Hepatocyte (in vitro differentiated cells): ENCODE measurements around the gene TSHZ3. TPM values are rescaled to one million over a fixed set of nuclear protein-coding genes. Genes with fewer than 3 reads are reported as not detected.

Source experiments
- DNase-seq: peaks from one replicate; pipeline ENCODE4 v3.0.0-alpha.2; 2016; ENCODE audit warnings: low spot score
- H2AFZ ChIP-seq: fragments of 200-600 bp; sonication (generic); 2 replicates; pipeline ENCODE4 v1.6.0; 2016; ENCODE audit warnings: antibody characterized with exemption, mild to moderate bottlenecking
- H3K27ac ChIP-seq: fragments of 200-600 bp; sonication (generic); 2 replicates; pipeline ENCODE4 v1.5.1; 2016; ENCODE audit warnings: mild to moderate bottlenecking
- H3K27me3 ChIP-seq: fragments of 200-600 bp; sonication (generic); 2 replicates; pipeline ENCODE4 v1.6.1; 2016
- H3K36me3 ChIP-seq: fragments of 200-600 bp; sonication (generic); replicated peaks from 2 replicates; pipeline ENCODE4 v1.5.1; 2016; ENCODE audit warnings: low read depth; ENCODE audit not compliant: insufficient read depth
- H3K4me1 ChIP-seq: fragments of 200-600 bp; sonication (generic); 2 replicates; pipeline ENCODE4 v1.5.1; 2016; ENCODE audit warnings: mild to moderate bottlenecking, moderate library complexity; ENCODE audit not compliant: insufficient read depth
- H3K4me2 ChIP-seq: fragments of 200-600 bp; sonication (generic); 2 replicates; pipeline ENCODE4 v1.6.0; 2016
- H3K4me3 ChIP-seq: fragments of 200-600 bp; sonication (generic); 2 replicates; pipeline ENCODE4 v1.5.1; 2016; ENCODE audit warnings: mild to moderate bottlenecking
- H3K79me2 ChIP-seq: fragments of 200-600 bp; sonication (generic); 2 replicates; pipeline ENCODE4 v1.6.0; 2017; ENCODE audit warnings: mild to moderate bottlenecking
- H3K9me2 ChIP-seq: fragments of 200-600 bp; sonication (generic); replicated peaks from 2 replicates; pipeline ENCODE4 v1.6.0; 2017; ENCODE audit warnings: mild to moderate bottlenecking; ENCODE audit not compliant: insufficient read depth
- H3K9me3 ChIP-seq: fragments of 200-600 bp; sonication (generic); 2 replicates; pipeline ENCODE4 v1.5.1; 2016; ENCODE audit warnings: low read depth, mild to moderate bottlenecking
- H4K20me1 ChIP-seq: fragments of 200-600 bp; sonication (generic); 2 replicates; pipeline ENCODE4 v1.6.0; 2016; ENCODE audit warnings: mild to moderate bottlenecking; ENCODE audit not compliant: insufficient read depth, poor library complexity, severe bottlenecking
- EZH2 ChIP-seq: fragments of 200-600 bp; sonication (generic); IDR thresholded peaks from 2 replicates; pipeline ENCODE4 v1.6.1; 2016; ENCODE audit warnings: antibody characterized with exemption, mild to moderate bottlenecking, borderline replicate concordance
- EZH2phosphoT487 ChIP-seq: fragments of 200-600 bp; sonication (generic); IDR thresholded peaks from one replicate; pipeline ENCODE4 v1.6.1; 2018; ENCODE audit warnings: antibody characterized with exemption, mild to moderate bottlenecking, low read depth, moderate library complexity; ENCODE audit not compliant: unreplicated experiment, severe bottlenecking
- WGBS: methylation state at CpG from one replicate; pipeline ENCODE4 v1.1.6; 2016; ENCODE audit warnings: low lambda C conversion rate; ENCODE audit errors: missing lambda C conversion rate; 5-methylcytosine and 5-hydroxymethylcytosine counted together
- polyA plus RNA-seq: library from polyadenylated mRNA; unstranded; fragments of >200 nt; fragmentation: Nextera tagmentation; extraction: Ambion mirVana; gene quantifications from 2 replicates; pipeline ENCODE4 v1.2.1, GENCODE V29; 2016
- total RNA-seq: library from RNA; depleted of rRNA; stranded (reverse); fragments of >200 nt; gene quantifications from 2 replicates; pipeline ENCODE4 v1.2.3, GENCODE V29; 2014
- TF ChIP-seq, protein P1 (sequence below): fragments of 200-600 bp; sonication (generic); IDR thresholded peaks from 2 replicates; pipeline ENCODE4 v1.5.1; 2016; ENCODE audit warnings: antibody characterized with exemption, mild to moderate bottlenecking; ENCODE audit not compliant: poor library complexity

TSHZ3 gene, protein sequence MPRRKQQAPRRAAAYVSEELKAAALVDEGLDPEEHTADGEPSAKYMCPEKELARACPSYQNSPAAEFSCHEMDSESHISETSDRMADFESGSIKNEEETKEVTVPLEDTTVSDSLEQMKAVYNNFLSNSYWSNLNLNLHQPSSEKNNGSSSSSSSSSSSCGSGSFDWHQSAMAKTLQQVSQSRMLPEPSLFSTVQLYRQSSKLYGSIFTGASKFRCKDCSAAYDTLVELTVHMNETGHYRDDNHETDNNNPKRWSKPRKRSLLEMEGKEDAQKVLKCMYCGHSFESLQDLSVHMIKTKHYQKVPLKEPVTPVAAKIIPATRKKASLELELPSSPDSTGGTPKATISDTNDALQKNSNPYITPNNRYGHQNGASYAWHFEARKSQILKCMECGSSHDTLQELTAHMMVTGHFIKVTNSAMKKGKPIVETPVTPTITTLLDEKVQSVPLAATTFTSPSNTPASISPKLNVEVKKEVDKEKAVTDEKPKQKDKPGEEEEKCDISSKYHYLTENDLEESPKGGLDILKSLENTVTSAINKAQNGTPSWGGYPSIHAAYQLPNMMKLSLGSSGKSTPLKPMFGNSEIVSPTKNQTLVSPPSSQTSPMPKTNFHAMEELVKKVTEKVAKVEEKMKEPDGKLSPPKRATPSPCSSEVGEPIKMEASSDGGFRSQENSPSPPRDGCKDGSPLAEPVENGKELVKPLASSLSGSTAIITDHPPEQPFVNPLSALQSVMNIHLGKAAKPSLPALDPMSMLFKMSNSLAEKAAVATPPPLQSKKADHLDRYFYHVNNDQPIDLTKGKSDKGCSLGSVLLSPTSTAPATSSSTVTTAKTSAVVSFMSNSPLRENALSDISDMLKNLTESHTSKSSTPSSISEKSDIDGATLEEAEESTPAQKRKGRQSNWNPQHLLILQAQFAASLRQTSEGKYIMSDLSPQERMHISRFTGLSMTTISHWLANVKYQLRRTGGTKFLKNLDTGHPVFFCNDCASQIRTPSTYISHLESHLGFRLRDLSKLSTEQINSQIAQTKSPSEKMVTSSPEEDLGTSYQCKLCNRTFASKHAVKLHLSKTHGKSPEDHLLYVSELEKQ
- total RNA-seq (4.9 and 5.7 TPM in 2 replicates), polyA plus RNA-seq (5.3 and 5.7 TPM in 2 replicates)

DNA sequence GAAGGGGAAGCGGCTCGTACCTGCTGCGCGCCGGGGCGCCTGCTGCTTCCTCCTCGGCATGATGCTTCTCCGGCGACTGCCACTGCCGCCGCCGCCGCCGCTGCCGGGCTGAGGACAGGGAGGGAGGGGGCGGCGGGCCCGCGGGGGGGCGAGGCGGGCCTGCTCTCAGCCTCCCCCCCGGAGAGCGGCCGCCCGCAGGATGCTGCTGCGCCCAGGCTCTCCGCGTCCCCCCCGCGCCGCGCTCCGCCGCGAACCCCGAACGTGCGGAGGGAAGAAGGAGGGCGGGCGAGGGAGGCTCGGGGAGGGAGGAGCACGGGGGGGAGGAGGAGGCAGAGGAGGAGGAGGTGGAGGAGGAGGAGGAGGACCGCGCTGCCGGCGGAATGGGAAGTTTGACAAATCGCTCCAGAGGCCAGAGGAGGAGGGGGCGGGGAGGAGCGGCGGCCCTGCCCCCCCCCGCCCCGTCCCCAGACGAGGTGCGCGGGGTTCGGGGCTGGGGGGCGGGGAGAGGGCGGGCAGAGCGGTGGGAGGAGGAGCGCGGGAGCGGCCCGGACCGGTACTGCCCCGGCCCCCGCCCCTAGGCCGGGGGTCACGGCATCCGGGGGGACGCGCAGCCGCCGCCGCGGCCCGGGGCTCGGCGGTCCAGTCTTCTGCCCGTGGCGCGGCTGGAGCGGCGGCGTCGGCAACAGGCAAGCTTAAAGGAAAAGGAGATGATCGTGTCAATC is at the start of gene TSHZ3:
Gene TSHZ3, minus strand, starts transcription at position 277 of the 722 bp plus-strand sequence. Its CDS starts 217 bp downstream, at position 60.
- H3K27ac ChIP-seq: peak within 1 kb of the TSS; percentile 92
- peak; percentile 80 for DNase-seq
- peaks cover 48% of the 10 kb centered on the region for H3K79me2 ChIP-seq
- TF ChIP-seq EZH2: no peak
- 3% methylated on average over 8 of the region's 86 CpGs for WGBS
- peak within 1 kb of the TSS; percentile 99 for H3K4me2 ChIP-seq
- H2AFZ ChIP-seq: peak within 1 kb of the TSS; percentile 94
- peaks cover 19% of the 10 kb centered on the region for H3K4me1 ChIP-seq
- no peaks in the 10 kb centered on the region for H4K20me1 ChIP-seq
- H3K36me3 ChIP-seq: no peaks in the 10 kb centered on the region
- peak within 1 kb of the TSS; percentile 87 for H3K4me3 ChIP-seq
- H3K9me3 ChIP-seq: no peaks in the 10 kb centered on the region
- no peaks in the 10 kb centered on the region for H3K9me2 ChIP-seq
- H3K27me3 ChIP-seq: peaks cover 79% of the 10 kb centered on the region

DNA sequence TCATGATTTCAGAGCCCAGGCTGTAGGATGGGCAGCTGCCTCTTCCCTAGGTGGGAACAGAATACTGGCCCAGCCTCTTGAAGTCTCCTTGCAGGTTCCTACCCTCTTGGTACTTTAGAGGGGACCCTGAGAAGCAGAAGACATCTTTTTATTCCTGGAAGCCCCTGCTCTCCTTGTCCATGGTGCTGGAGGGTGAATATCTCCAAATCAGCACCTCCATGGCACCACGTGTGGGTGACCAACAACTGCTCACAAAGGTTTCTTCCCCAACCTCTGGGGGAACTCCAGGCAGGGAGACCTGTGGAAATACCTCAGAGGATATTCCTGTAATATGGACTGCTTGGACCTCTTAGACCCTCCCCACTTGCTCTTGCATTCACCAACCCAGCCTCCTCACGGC is 48.1 kb upstream of the TSHZ3 start:
- no peaks in the 10 kb centered on the region for H3K4me1 ChIP-seq
- H3K79me2 ChIP-seq: no peaks in the 10 kb centered on the region
- no peaks in the 10 kb centered on the region for H3K27me3 ChIP-seq
- no peak overlapping the region for H3K4me3 ChIP-seq
- TF ChIP-seq EZH2: no peak
- no peak for TF ChIP-seq EZH2phosphoT487
- TF ChIP-seq, protein P1, sequence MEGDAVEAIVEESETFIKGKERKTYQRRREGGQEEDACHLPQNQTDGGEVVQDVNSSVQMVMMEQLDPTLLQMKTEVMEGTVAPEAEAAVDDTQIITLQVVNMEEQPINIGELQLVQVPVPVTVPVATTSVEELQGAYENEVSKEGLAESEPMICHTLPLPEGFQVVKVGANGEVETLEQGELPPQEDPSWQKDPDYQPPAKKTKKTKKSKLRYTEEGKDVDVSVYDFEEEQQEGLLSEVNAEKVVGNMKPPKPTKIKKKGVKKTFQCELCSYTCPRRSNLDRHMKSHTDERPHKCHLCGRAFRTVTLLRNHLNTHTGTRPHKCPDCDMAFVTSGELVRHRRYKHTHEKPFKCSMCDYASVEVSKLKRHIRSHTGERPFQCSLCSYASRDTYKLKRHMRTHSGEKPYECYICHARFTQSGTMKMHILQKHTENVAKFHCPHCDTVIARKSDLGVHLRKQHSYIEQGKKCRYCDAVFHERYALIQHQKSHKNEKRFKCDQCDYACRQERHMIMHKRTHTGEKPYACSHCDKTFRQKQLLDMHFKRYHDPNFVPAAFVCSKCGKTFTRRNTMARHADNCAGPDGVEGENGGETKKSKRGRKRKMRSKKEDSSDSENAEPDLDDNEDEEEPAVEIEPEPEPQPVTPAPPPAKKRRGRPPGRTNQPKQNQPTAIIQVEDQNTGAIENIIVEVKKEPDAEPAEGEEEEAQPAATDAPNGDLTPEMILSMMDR: no peak
- DNase-seq: no peak
- no peaks in the 10 kb centered on the region for H3K9me2 ChIP-seq
- no peaks in the 10 kb centered on the region for H3K36me3 ChIP-seq
- no peak overlapping the region for H2AFZ ChIP-seq
- WGBS: 87% methylated on average over 2 of the region's 2 CpGs
- H3K27ac ChIP-seq: no peak overlapping the region
- H3K9me3 ChIP-seq: no peaks in the 10 kb centered on the region
- H3K4me2 ChIP-seq: no peak overlapping the region
- no peaks in the 10 kb centered on the region for H4K20me1 ChIP-seq

DNA sequence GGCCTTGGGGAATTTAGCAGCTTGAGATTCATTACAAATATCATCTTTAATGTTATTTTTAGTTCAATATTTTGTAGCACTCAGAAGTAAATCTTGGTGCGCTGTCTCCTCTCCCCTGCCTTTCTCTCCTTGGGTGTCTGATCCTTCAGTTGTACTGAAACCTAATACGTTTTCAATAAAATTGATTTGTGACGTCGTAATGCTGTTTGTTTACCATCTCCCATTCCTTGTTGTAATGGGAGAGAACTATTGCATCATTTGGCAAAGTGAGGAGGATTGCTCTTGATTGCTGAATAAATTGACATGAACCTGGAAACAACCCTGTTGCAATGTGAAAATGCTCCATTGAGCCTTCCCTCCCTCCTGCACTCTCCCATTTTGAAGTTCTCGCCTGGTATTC is 43.2 kb upstream of the TSHZ3 start:
- no peak overlapping the region for H3K4me2 ChIP-seq
- H3K36me3 ChIP-seq: no peaks in the 10 kb centered on the region
- H3K79me2 ChIP-seq: no peaks in the 10 kb centered on the region
- no peak for DNase-seq
- H3K4me1 ChIP-seq: no peaks in the 10 kb centered on the region
- no peaks in the 10 kb centered on the region for H3K27me3 ChIP-seq
- H3K4me3 ChIP-seq: no peak overlapping the region
- no peak for TF ChIP-seq EZH2phosphoT487
- TF ChIP-seq EZH2: no peak
- TF ChIP-seq, protein P1: no peak
- H3K27ac ChIP-seq: no peak overlapping the region
- H4K20me1 ChIP-seq: no peaks in the 10 kb centered on the region
- H3K9me3 ChIP-seq: no peaks in the 10 kb centered on the region
- WGBS: 78% methylated on average over 5 of the region's 5 CpGs
- H2AFZ ChIP-seq: no peak overlapping the region
- no peaks in the 10 kb centered on the region for H3K9me2 ChIP-seq
